Gastrocnemius medialis (tissue), 4 donors: Measurements from ENCODE around the gene TENM3.

ENCODE experiments used
- CTCF ChIP-seq, 5 experiments: fragments of 450-650 bp in 3 of 5; fragments of 200-600 bp in 2 of 5; sonication (generic) in 2 of 5; IDR thresholded peaks in 4 of 5; conservative IDR thresholded peaks in 1 of 5; 1 replicate in 4 of 5; 2 replicates in 1 of 5; pipeline ENCODE4 v1.5.1; 2016 to 2019; ENCODE audit warnings: antibody characterized with exemption in 5 of 5, mild to moderate bottlenecking in 3 of 5, moderate library complexity in 3 of 5
- POLR2A ChIP-seq, 2 donors: fragments of 450-650 bp; IDR thresholded peaks; one replicate each; pipeline ENCODE4 v1.6.1; 2017; ENCODE audit warnings: antibody characterized with exemption in 2 of 2, mild to moderate bottlenecking in 2 of 2, moderate library complexity in 2 of 2

DNA sequence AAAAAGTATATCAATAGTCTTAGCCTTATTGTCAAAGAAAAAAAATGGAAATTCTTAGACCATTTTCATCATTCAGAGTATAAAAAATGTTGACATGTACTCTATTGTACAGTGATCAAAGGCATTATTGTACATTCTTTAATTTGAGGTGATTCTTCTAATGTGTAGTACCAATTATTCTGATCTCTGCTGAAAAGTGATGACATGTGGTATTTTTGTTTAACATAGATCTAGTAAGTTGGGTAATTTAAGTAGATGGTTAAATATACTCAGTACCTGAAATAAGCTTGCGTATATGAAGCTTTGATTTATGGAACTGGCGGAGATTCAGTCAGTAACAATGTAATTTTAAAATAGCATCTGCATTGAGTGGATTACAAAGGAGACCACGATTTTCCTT lies 5.1 kb downstream of the TENM3 start:
- TF ChIP-seq CTCF (IDR thresholded peaks at IDR 0.05 in 4 of 5, conservative IDR thresholded peaks at IDR 0.05 in 1 of 5) = no peak
- TF ChIP-seq POLR2A (IDR thresholded peaks at IDR 0.05) = no peak
